Stomach (tissue), 9 donors: Measurements from ENCODE around the gene STK38L. TPM values are rescaled to one million over a fixed set of nuclear protein-coding genes. Genes with fewer than 3 reads are reported as not detected.

Experiments used
- DNase-seq, 2 donors: peaks; one replicate each; pipeline versions ENCODE4 v3.0.0 to v3.0.0-alpha.2; 2013 to 2019
- H3K27ac ChIP-seq, 5 donors: fragments of 200-600 bp in 4 of 5; sonication (generic) in 4 of 5; one replicate each; pipeline ENCODE4 v1.5.1; 2013 to 2019; ENCODE audit warnings: mild to moderate bottlenecking in 1 of 5, moderate library complexity in 1 of 5
- H3K27me3 ChIP-seq, 3 donors: fragments of 200-600 bp; sonication (generic); one replicate each; pipeline ENCODE4 v1.5.1; 2017 to 2019; ENCODE audit warnings: mixed run types in 1 of 3
- H3K36me3 ChIP-seq, 4 donors: fragments of 200-600 bp; sonication (generic); 1 replicate in 3 of 4; 2 replicates in 1 of 4; pipeline ENCODE4 v1.5.1; 2016 to 2019
- H3K4me1 ChIP-seq, 4 donors: fragments of 200-600 bp; sonication (generic); one replicate each; pipeline ENCODE4 v1.5.1; 2016 to 2019
- H3K4me3 ChIP-seq, 4 donors: fragments of 200-600 bp; sonication (generic) in 3 of 4; one replicate each; pipeline ENCODE4 v1.5.1; 2016 to 2019; ENCODE audit warnings: mild to moderate bottlenecking in 1 of 4
- H3K9me3 ChIP-seq, 4 donors: fragments of 200-600 bp; sonication (generic); one replicate each; pipeline ENCODE4 v1.5.1; 2016 to 2019
- EP300 ChIP-seq: sonication (generic); formaldehyde crosslinking; IDR thresholded peaks from one replicate; pipeline ENCODE4 v1.6.1; 2017; ENCODE audit warnings: antibody characterized with exemption
- POLR2A ChIP-seq, 4 donors: fragments of 450-650 bp; IDR thresholded peaks; one replicate each; pipeline ENCODE4 v1.6.1; 2016; ENCODE audit warnings: antibody characterized with exemption in 4 of 4, control low read depth in 2 of 4, mild to moderate bottlenecking in 1 of 4, moderate library complexity in 1 of 4
- POLR2AphosphoS5 ChIP-seq, 3 donors: sonication (generic); formaldehyde crosslinking; IDR thresholded peaks; one replicate each; pipeline ENCODE4 v1.6.1; 2016; ENCODE audit warnings: antibody characterized with exemption in 3 of 3
- WGBS, 5 donors: extraction: QIAGEN DNeasy Blood & Tissue Kit in 3 of 5; methylation state at CpG; one replicate each; pipeline versions ENCODE4 v1.1.5 to v1.1.7; 2013 to 2018; 5-methylcytosine and 5-hydroxymethylcytosine counted together
- intact Hi-C: fragments of 100-400 bp; cut with DNase I; formaldehyde crosslinking; loops from one replicate; pipeline ENCODE4 v1.15.1; 2023; ENCODE audit warnings: low total_unique reads
- polyA plus RNA-seq, 3 donors: library from polyadenylated mRNA; stranded (reverse); fragments of 200-250 nt; gene quantifications; one replicate each; pipeline ENCODE4 v1.2.3, GENCODE V29; 2013
- total RNA-seq, 5 donors: library from RNA; depleted of rRNA; stranded (reverse); fragments of >200 nt; gene quantifications; one replicate each; pipeline versions ENCODE4 v1.1.0 to v1.2.3, GENCODE V29; 2014 to 2016
- TF ChIP-seq, protein P1 (sequence below), 7 experiments: fragments of 450-650 bp in 4 of 7; fragments of 200-600 bp in 3 of 7; sonication (generic) in 3 of 7; IDR thresholded peaks; one replicate each; pipeline ENCODE4 v1.5.1; 2016 to 2019; ENCODE audit warnings: antibody characterized with exemption in 7 of 7, control low read depth in 2 of 7, mild to moderate bottlenecking in 1 of 7
- donor health status: healthy with polysubstance abuse.
- donor health status: Bipolar disorder and iron deficiency.
- donor health status: healthy.

STK38L gene
- total and polyA plus RNA-seq, 8 donors: 8.5 to 118 (median 26.5) TPM

DNA sequence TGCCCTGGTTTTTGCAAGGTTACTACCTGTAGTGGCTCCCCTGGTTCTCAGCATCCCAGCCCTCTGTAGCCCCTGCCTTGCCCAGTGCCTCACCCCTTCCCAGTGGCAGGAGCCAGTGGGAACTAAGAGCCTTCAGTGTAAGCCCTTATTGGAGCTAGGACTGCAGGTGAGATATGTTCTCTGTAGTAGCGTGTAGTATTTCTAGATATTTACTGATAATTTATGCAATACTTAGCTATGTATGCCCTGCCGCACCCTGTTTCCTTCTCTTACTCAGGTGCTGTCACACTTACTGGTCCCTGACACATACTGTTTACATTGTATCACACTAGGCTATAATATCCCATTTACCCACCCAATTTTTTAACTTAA, 92.2 kb downstream of the STK38L start:
- TF ChIP-seq POLR2AphosphoS5 (IDR thresholded peaks at IDR 0.05) (peak in 1 of 3 donors; percentile 47), EP300 (no peak)
- TF ChIP-seq, protein P1, sequence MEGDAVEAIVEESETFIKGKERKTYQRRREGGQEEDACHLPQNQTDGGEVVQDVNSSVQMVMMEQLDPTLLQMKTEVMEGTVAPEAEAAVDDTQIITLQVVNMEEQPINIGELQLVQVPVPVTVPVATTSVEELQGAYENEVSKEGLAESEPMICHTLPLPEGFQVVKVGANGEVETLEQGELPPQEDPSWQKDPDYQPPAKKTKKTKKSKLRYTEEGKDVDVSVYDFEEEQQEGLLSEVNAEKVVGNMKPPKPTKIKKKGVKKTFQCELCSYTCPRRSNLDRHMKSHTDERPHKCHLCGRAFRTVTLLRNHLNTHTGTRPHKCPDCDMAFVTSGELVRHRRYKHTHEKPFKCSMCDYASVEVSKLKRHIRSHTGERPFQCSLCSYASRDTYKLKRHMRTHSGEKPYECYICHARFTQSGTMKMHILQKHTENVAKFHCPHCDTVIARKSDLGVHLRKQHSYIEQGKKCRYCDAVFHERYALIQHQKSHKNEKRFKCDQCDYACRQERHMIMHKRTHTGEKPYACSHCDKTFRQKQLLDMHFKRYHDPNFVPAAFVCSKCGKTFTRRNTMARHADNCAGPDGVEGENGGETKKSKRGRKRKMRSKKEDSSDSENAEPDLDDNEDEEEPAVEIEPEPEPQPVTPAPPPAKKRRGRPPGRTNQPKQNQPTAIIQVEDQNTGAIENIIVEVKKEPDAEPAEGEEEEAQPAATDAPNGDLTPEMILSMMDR (IDR thresholded peaks at IDR 0.05): no peak
- intact Hi-C loops: no loop called here
- WGBS, 5 donors: 47 to 64% (median 49%) methylated on average over 2 of the region's 2 CpGs
- no peaks in the 10 kb centered on the region for H3K9me3 ChIP-seq
- peak; percentile 46 to 76 for DNase-seq
- H3K36me3 ChIP-seq: no peaks in the 10 kb centered on the region
- H3K27me3 ChIP-seq: peaks cover 0 to 19% (median 0%) of the 10 kb centered on the region in 3 donors
- peaks cover 18 to 60% (median 41%) of the 10 kb centered on the region in 4 donors for H3K4me1 ChIP-seq
- no peak overlapping the region for H3K4me3 ChIP-seq
- H3K27ac ChIP-seq: peak overlapping the region; percentile 70 to 85 (median 85)

DNA sequence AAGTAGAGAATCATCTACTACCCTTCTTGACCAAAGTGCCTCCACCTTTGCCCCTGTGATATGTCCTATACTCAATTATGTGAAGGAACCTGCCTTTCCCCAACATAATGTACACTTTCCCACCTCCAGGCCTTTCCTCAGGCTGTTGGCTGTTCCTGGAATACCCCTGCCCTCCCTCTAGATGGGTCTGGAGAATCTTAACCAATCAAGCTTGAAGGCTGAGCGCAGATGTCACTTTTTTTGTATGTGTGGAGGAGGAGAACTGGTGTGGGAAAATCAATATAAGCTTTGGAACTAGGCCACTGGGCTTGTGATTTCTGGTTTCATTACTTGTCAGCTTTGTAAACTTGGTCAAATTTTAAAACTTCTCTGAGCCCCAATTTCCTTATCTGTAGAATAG, 93.3 kb downstream of the STK38L start:
- H3K9me3 ChIP-seq: no peaks in the 10 kb centered on the region
- no peaks in the 10 kb centered on the region for H3K36me3 ChIP-seq
- no peak for TF ChIP-seq POLR2A (IDR thresholded peaks at IDR 0.05)
- 43 to 62% (median 50%) methylated on average over 1 of the region's 1 CpG for WGBS, 5 donors
- H3K27ac ChIP-seq: peak overlapping the region; percentile 70 to 86 (median 85)
- no peak overlapping the region for H3K4me3 ChIP-seq
- H3K27me3 ChIP-seq: peaks cover 0 to 11% (median 0%) of the 10 kb centered on the region in 3 donors
- peaks cover 7 to 58% (median 31%) of the 10 kb centered on the region in 4 donors for H3K4me1 ChIP-seq
- intact Hi-C loops: no loop called here
- peak in 1 of 2 donors; percentile 26 for DNase-seq

DNA sequence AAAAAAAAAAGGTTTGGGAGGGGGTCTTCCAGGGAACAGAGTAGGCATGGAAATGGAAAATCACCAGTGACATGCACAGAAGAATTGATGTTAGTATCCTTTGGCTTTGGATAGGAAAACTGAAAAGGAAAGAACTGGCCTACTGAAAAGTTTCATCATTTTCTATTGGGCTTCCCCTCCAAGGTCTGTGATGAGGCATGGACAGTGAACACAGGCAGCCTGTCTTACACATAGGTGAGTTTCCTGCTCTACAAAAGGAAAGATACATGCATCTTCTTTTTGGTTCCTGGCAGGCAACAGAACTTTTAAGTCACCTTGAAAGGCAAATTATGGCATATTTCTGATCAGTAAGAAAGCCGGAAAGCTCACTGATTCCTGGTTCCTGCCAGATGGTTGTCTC, 94.4 kb downstream of the STK38L start:
- DNase-seq: no peak
- TF ChIP-seq EP300: no peak
- no peak for TF ChIP-seq POLR2AphosphoS5 (IDR thresholded peaks at IDR 0.05)
- TF ChIP-seq, protein P1 (IDR thresholded peaks at IDR 0.05): no peak
- no peak for TF ChIP-seq POLR2A (IDR thresholded peaks at IDR 0.05)
- Histone ChIP-seq H3K9me3 (no peaks in the 10 kb centered on the region), H3K27me3 (peaks cover 0 to 3% (median 0%) of the 10 kb centered on the region in 3 donors), H3K36me3 (no peaks in the 10 kb centered on the region), H3K4me3 (no peak overlapping the region), H3K4me1 (peaks cover 4 to 53% (median 25%) of the 10 kb centered on the region in 4 donors), H3K27ac (peak overlapping the region in 4 of 5 donors; percentile 35 to 85 (median 64))
- intact Hi-C loops: no loop called here
- 87 to 96% (median 93%) methylated on average over 1 of the region's 1 CpG for WGBS, 5 donors

DNA sequence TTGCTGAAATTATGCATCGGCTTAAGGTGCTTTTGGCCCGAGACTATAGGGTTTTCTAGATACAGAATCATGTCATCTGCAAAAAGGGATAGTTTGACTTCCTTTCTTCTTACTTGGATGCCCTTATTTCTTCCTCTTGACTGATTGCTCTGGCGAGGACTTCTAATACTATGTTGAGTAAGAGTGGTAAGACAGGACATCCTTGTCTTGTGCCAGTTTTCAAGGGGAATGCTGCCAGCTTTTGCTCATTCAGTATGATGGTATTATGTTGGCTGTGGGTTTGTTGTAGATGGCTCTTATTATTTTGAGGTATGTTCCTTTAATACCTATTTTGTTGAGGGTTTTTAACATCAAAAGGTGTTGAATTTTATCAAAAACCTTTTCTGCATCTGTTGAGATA, 96.9 kb downstream of the STK38L start:
- H3K27ac ChIP-seq: no peak overlapping the region
- no peak for DNase-seq
- WGBS, 5 donors: 74 to 89% (median 87%) methylated on average over 3 of the region's 3 CpGs
- no peaks in the 10 kb centered on the region for H3K9me3 ChIP-seq
- H3K27me3 ChIP-seq: no peaks in the 10 kb centered on the region
- TF ChIP-seq POLR2AphosphoS5 (IDR thresholded peaks at IDR 0.05) (no peak), POLR2A (IDR thresholded peaks at IDR 0.05) (no peak), EP300 (no peak)
- TF ChIP-seq, protein P1 (IDR thresholded peaks at IDR 0.05): no peak
- no peak overlapping the region for H3K4me3 ChIP-seq
- intact Hi-C loops: no loop called here
- peaks cover 0 to 44% (median 8%) of the 10 kb centered on the region in 4 donors for H3K4me1 ChIP-seq
- H3K36me3 ChIP-seq: no peaks in the 10 kb centered on the region

DNA sequence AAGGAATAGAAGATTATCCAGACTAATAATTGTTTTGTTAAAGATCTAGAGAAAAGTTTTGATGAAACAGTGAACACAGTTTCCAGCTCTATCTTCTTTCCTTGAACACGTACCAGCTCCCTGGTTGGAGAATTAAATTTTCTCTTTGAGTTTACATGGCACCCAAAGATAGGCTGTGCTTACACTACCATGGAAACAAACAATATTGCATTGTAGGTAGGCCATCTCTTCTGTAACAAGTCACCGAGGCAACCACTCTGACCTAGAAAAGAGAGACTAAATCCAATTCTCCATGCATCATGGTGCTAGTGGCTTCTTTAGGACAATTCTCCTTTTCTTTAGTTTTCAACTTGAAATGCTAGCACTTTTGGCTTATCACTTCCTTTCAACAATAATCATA, 98.5 kb downstream of the STK38L start:
- Histone ChIP-seq H3K27me3 (no peaks in the 10 kb centered on the region), H3K36me3 (no peaks in the 10 kb centered on the region), H3K4me1 (peaks cover 0 to 43% (median 2%) of the 10 kb centered on the region in 4 donors), H3K9me3 (no peaks in the 10 kb centered on the region), H3K27ac (no peak overlapping the region), H3K4me3 (no peak overlapping the region)
- WGBS, 5 donors: 75 to 96% (median 79%) methylated on average over 2 of the region's 2 CpGs
- DNase-seq: no peak
- no peak for TF ChIP-seq POLR2A (IDR thresholded peaks at IDR 0.05)
- TF ChIP-seq, protein P1 (IDR thresholded peaks at IDR 0.05): no peak
- TF ChIP-seq POLR2AphosphoS5 (IDR thresholded peaks at IDR 0.05): no peak
- TF ChIP-seq EP300: no peak
- intact Hi-C loops: no loop called here
